H1 (cell line): ENCODE results near the gene TNS2. TPM values are rescaled to one million over a fixed set of nuclear protein-coding genes. Genes with fewer than 3 reads are reported as not detected.

Experiments used
- CTCF ChIA-PET: fragments of 300-600 bp; sonication (Branson Sonifier 250); formaldehyde crosslinking; loops from one replicate; lab custom pipeline; 2021; ENCODE audit not compliant: partially characterized antibody; lab: Charles Lee
- POLR2A ChIA-PET: fragments of 300-600 bp; sonication (Branson Sonifier 250); formaldehyde crosslinking; loops from one replicate; lab custom pipeline; 2021; ENCODE audit warnings: inconsistent platforms; ENCODE audit not compliant: partially characterized antibody; lab: Charles Lee
- DNase-seq, 2 experiments: peaks; one replicate each; pipeline versions ENCODE4 v3.0.0 to v3.0.0-alpha.2; 2010 to 2022; ENCODE audit warnings: low spot score in 2 of 2, low read depth in 1 of 2, mixed read lengths in 1 of 2
- FAIRE-seq: peaks from 2 replicates; lab custom pipeline; 2011; peaks lifted over from hg19 to GRCh38; lab: Jason Lieb, UNC
- H2AFZ ChIP-seq: 2 replicates; pipeline ENCODE4 v1.8.1; 2012; ENCODE audit warnings: low read length, inconsistent platforms
- H2AK5ac ChIP-seq: 2 replicates; pipeline ENCODE4 v1.6.1; 2013; ENCODE audit warnings: low read depth, low read length
- H2BK120ac ChIP-seq: replicated peaks from 2 replicates; pipeline ENCODE3; 2013; ENCODE audit warnings: low read depth, low read length, inconsistent platforms
- H2BK12ac ChIP-seq: 2 replicates; pipeline ENCODE4 v1.6.1; 2013; ENCODE audit warnings: low read depth, low read length
- H2BK15ac ChIP-seq: 2 replicates; pipeline ENCODE4 v1.6.1; 2013; ENCODE audit warnings: low read length
- H2BK20ac ChIP-seq: 2 replicates; pipeline ENCODE4 v1.6.1; 2013; ENCODE audit warnings: low read length
- H2BK5ac ChIP-seq: 2 replicates; pipeline ENCODE4 v1.6.1; 2013; ENCODE audit warnings: low read depth, low read length
- H3K14ac ChIP-seq: 2 replicates; pipeline ENCODE4 v1.6.1; 2013; ENCODE audit warnings: inconsistent platforms; ENCODE audit not compliant: insufficient read length
- H3K18ac ChIP-seq: 2 replicates; pipeline ENCODE4 v1.6.1; 2013; ENCODE audit warnings: low read length; ENCODE audit errors: extremely low read depth
- H3K23ac ChIP-seq: 2 replicates; pipeline ENCODE4 v1.6.1; 2013; ENCODE audit warnings: inconsistent platforms; ENCODE audit not compliant: insufficient read length
- H3K23me2 ChIP-seq: 2 replicates; pipeline ENCODE4 v1.6.1; 2013; ENCODE audit warnings: low read depth, low read length
- H3K27ac ChIP-seq: 2 replicates; pipeline ENCODE4 v1.6.1; 2011; ENCODE audit warnings: low read depth, low read length, inconsistent platforms
- H3K27me3 ChIP-seq, 4 experiments: replicated peaks in 1 of 4; 1 replicate in 1 of 4; 2 replicates in 3 of 4; pipeline versions ENCODE4 v1.6.1 to v1.8.1; 2011 to 2013; ENCODE audit warnings: low read length in 3 of 4, mild to moderate bottlenecking in 3 of 4, inconsistent platforms in 2 of 4, mixed read lengths in 2 of 4, moderate library complexity in 1 of 4; ENCODE audit not compliant: control insufficient read depth in 3 of 4, insufficient read depth in 3 of 4; ENCODE audit errors: extremely low read depth in 1 of 4
- H3K36me3 ChIP-seq, 4 experiments: 2 replicates each; pipeline versions ENCODE4 v1.6.1 to v1.8.1; 2011 to 2013; ENCODE audit warnings: mild to moderate bottlenecking in 4 of 4, low read length in 3 of 4, moderate library complexity in 2 of 4, control low read depth in 1 of 4, inconsistent platforms in 1 of 4; ENCODE audit not compliant: insufficient read depth in 4 of 4, control insufficient read depth in 2 of 4
- H3K4ac ChIP-seq: replicated peaks from 2 replicates; pipeline ENCODE3; 2013; ENCODE audit warnings: low read length, low read depth, mixed read lengths, inconsistent platforms; ENCODE audit not compliant: insufficient read length
- H3K4me1 ChIP-seq, 4 experiments: replicated peaks in 1 of 4; 1 replicate in 1 of 4; 2 replicates in 3 of 4; pipeline versions ENCODE4 v1.6.1 to v1.8.1; 2011 to 2013; ENCODE audit warnings: low read length in 3 of 4, inconsistent platforms in 2 of 4, mixed read lengths in 1 of 4; ENCODE audit not compliant: insufficient read depth in 4 of 4, control insufficient read depth in 3 of 4
- H3K4me2 ChIP-seq, 2 experiments: 2 replicates each; pipeline versions ENCODE4 v1.6.1 to v1.8.1; 2011 to 2013; ENCODE audit warnings: low read depth in 2 of 2, low read length in 2 of 2, control low read depth in 1 of 2, inconsistent platforms in 1 of 2, mild to moderate bottlenecking in 1 of 2; ENCODE audit not compliant: insufficient read depth in 1 of 2
- H3K4me3 ChIP-seq, 4 experiments: fragments of 200-600, 300-600 bp in 1 of 4; sonication (generic), shearing (Covaris generic), sonication (Bioruptor Twin) in 1 of 4; 2 replicates each; pipeline versions ENCODE4 v1.5.1 to v1.8.1; 2011 to 2016; ENCODE audit warnings: low read length in 4 of 4, low read depth in 3 of 4, control low read depth in 2 of 4, inconsistent platforms in 2 of 4, mild to moderate bottlenecking in 2 of 4, mixed read lengths in 1 of 4, moderate library complexity in 1 of 4; ENCODE audit not compliant: insufficient read depth in 2 of 4; ENCODE audit errors: extremely low read depth in 1 of 4
- H3K56ac ChIP-seq: replicated peaks from 2 replicates; pipeline ENCODE3; 2013; ENCODE audit warnings: low read depth, mild to moderate bottlenecking, mixed read lengths, low read length, inconsistent platforms; ENCODE audit not compliant: insufficient read length
- H3K79me1 ChIP-seq: 2 replicates; pipeline ENCODE4 v1.6.1; 2013; ENCODE audit warnings: low read depth, low read length, control low read depth
- H3K79me2 ChIP-seq, 2 experiments: 2 replicates each; pipeline versions ENCODE4 v1.6.1 to v1.8.1; 2012 to 2013; ENCODE audit warnings: low read length in 2 of 2, mild to moderate bottlenecking in 2 of 2, inconsistent platforms in 1 of 2; ENCODE audit not compliant: insufficient read depth in 2 of 2, control insufficient read depth in 1 of 2
- H3K9ac ChIP-seq, 4 experiments: replicated peaks in 1 of 4; 1 replicate in 1 of 4; 2 replicates in 3 of 4; pipeline versions ENCODE4 v1.6.1 to v1.8.1; 2011 to 2013; ENCODE audit warnings: low read depth in 3 of 4, low read length in 3 of 4, control low read depth in 2 of 4, mild to moderate bottlenecking in 2 of 4, moderate library complexity in 2 of 4, inconsistent platforms in 1 of 4; ENCODE audit errors: extremely low read depth in 1 of 4
- H3K9me3 ChIP-seq, 2 experiments: 2 replicates each; pipeline versions ENCODE4 v1.6.1 to v1.8.1; 2012 to 2013; ENCODE audit warnings: mild to moderate bottlenecking in 2 of 2, moderate library complexity in 2 of 2, control low read depth in 1 of 2, inconsistent platforms in 1 of 2, low read depth in 1 of 2, low read length in 1 of 2, mixed read lengths in 1 of 2; ENCODE audit not compliant: insufficient read depth in 2 of 2
- H4K20me1 ChIP-seq, 2 experiments: replicated peaks in 1 of 2; 2 replicates each; pipeline versions ENCODE3 to v1.8.1; 2011 to 2013; ENCODE audit warnings: inconsistent platforms in 2 of 2, low read length in 2 of 2, mild to moderate bottlenecking in 1 of 2; ENCODE audit not compliant: insufficient read depth in 2 of 2, control insufficient read depth in 1 of 2
- H4K5ac ChIP-seq: 2 replicates; pipeline ENCODE4 v1.6.1; 2013; ENCODE audit warnings: low read length, low read depth, mixed read lengths, inconsistent platforms; ENCODE audit not compliant: insufficient read length
- H4K8ac ChIP-seq: 2 replicates; pipeline ENCODE4 v1.8.0; 2013; ENCODE audit warnings: mild to moderate bottlenecking, moderate library complexity, low read length, inconsistent platforms; ENCODE audit not compliant: insufficient read depth; ENCODE audit errors: extremely low read depth
- H4K91ac ChIP-seq: replicated peaks from 2 replicates; pipeline ENCODE3; 2013; ENCODE audit warnings: low read length, mixed read lengths, inconsistent platforms; ENCODE audit not compliant: insufficient read length
- SRF ChIP-seq: IDR thresholded peaks from 2 replicates; pipeline ENCODE4 v1.6.1; 2011; ENCODE audit warnings: mild to moderate bottlenecking, low read depth, low read length, moderate library complexity
- WGBS, 2 experiments: shearing (Covaris generic) in 1 of 2; methylation state at CpG; one replicate each; pipeline versions ENCODE4 v1.1.6 to v1.1.7; 2013 to 2015; ENCODE audit warnings: low lambda C conversion rate in 2 of 2, mixed read lengths in 2 of 2, inconsistent platforms in 1 of 2, low coverage in 1 of 2, missing lambda C conversion rate in 1 of 2; ENCODE audit not compliant: insufficient replicate concordance in 2 of 2, insufficient coverage in 1 of 2, insufficient read length in 1 of 2; ENCODE audit errors: extremely low coverage in 1 of 2, missing lambda C conversion rate in 1 of 2; 5-methylcytosine and 5-hydroxymethylcytosine counted together
- polyA plus RNA-seq, 7 experiments: library from polyadenylated mRNA; depleted of rRNA in 3 of 7; stranded (reverse) in 5 of 7; unstranded in 2 of 7; fragments of >200 nt in 5 of 7; fragments of 200-250 nt in 2 of 7; gene quantifications; 1 replicate in 5 of 7; 2 replicates in 1 of 7; 4 replicates in 1 of 7; pipeline versions ENCODE4 v1.2.1 to v1.2.3, GENCODE V29; 2011 to 2013; ENCODE audit warnings: missing spikeins in 2 of 7, mixed read lengths in 2 of 7
- total RNA-seq: library from RNA; stranded (reverse); fragmentation: NEBNext Ultra II Directional; extraction: Animal tissue kit (Norgen Biotek cat#: 25700); gene quantifications from 2 replicates; pipeline ENCODE4 v1.2.1, GENCODE V29; 2021

The TNS2 gene
- total and polyA plus RNA-seq, 2 of the 8 experiments (the other 6 are each of a cell fraction or from before 2014, with no cell fraction given): 2.8 to 4.7 TPM

- Histone ChIP-seq H2BK15ac (no peak overlapping the region), H3K23ac (no peak overlapping the region), H3K79me2 (no peaks in the 10 kb centered on the region), H4K20me1 (peaks cover 0 to 2% of the 10 kb centered on the region in 2 experiments), H3K23me2 (no peaks in the 10 kb centered on the region), H3K14ac (no peak overlapping the region), H3K4ac (no peak overlapping the region), H4K5ac (no peak overlapping the region), H2AFZ (no peak overlapping the region), H3K4me2 (no peak overlapping the region), H3K27ac (no peak overlapping the region; the same call in 1 of the 2 replicates), H3K4me1 (peaks cover 0 to 7% (median 0%) of the 10 kb centered on the region in 4 experiments; a peak in 2 of 7 replicates), H2BK12ac (peak overlapping the region; percentile 50; the same call in 1 of the 2 replicates), H2BK120ac (no peak overlapping the region), H3K9me3 (no peaks in the 10 kb centered on the region), H2BK20ac (no peak overlapping the region; the same call in 1 of the 2 replicates), H4K8ac (no peak overlapping the region), H2AK5ac (no peak overlapping the region), H3K56ac (no peak overlapping the region), H4K91ac (no peak overlapping the region), H3K18ac (no peak overlapping the region), H3K36me3 (no peaks in the 10 kb centered on the region), H2BK5ac (no peak overlapping the region), H3K27me3 (peaks cover 0 to 5% (median 2%) of the 10 kb centered on the region in 4 experiments; a peak in 3 of 7 replicates), H3K79me1 (no peaks in the 10 kb centered on the region), H3K9ac (no peak overlapping the region), H3K4me3 (no peak overlapping the region)
- WGBS, 2 experiments: 84% methylated on average over 19 of the region's 20 CpGs; no CpG with 5 or more reads in 1 of the 2 experiments
- DNase-seq (no peak), FAIRE-seq (no peak)
- no peak for TF ChIP-seq SRF
- ChIA-PET POLR2A (interaction anchor here (0.6 to 5.9 kb wide), 14 partner anchors 8 to 244 kb away, joined by 3 to 26 read pairs (median 4); partner anchors contain the start of genes RARG, SPRYD3 and TNS2), CTCF (interaction anchor here (0.6 to 22.4 kb wide), 23 partner anchors 8 to 804 kb away, joined by 3 to 531 read pairs (median 4); partner anchors contain the start of genes AAAS, ESPL1, IGFBP6 and SOAT2)
These were observed 12.4 kb downstream of the TNS2 start for GRCh38 chr12:53062011-53062961.
